HG03108 (cell line): ENCODE data around the gene RBM43.
"Not testable (repeated sequence)": the region's sequence is repeated elsewhere in the genome, so short reads cannot be mapped to it uniquely, and the experiment has no call there.

Experiments used
- ATAC-seq: cut with Tn5 transposase; IDR thresholded peaks from one replicate; pipeline ENCODE4 v1.9.1; 2021; ENCODE audit warnings: moderate library complexity; ENCODE audit not compliant: unreplicated experiment

Gene RBM43

GRCh38 chr2:151269798-151270568, 8.3 kb upstream of the RBM43 start:
- no peak for ATAC-seq

GRCh38 chr2:151268085-151268484, 6.4 kb upstream of the RBM43 start:
- no peak for ATAC-seq

GRCh38 chr2:151267537-151267936, 5.9 kb upstream of the RBM43 start:
- no peak for ATAC-seq

GRCh38 chr2:151265991-151266390, 4.3 kb upstream of the RBM43 start:
- no peak for ATAC-seq

GRCh38 chr2:151264157-151264825, 2.6 kb upstream of the RBM43 start:
- ATAC-seq: no peak

- ATAC-seq: no peak
Observed at GRCh38 chr2:151262629-151263028, 966 bp upstream of the RBM43 start.

- no peak for ATAC-seq
Observed at GRCh38 chr2:151261977-151262291, 271 bp upstream of the RBM43 start.

GRCh38 chr2:151260573-151261230, 961 bp downstream of the RBM43 start:
- peak; percentile 2 for ATAC-seq

- no peak for ATAC-seq
Observed at GRCh38 chr2:151258121-151258520, 3.5 kb downstream of the RBM43 start.

- no peak for ATAC-seq
Observed at GRCh38 chr2:151252646-151253045, 9.0 kb downstream of the RBM43 start.

GRCh38 chr2:151251012-151251411, 10.7 kb downstream of the RBM43 start:
- no peak for ATAC-seq

GRCh38 chr2:151247432-151247831, 14.2 kb downstream of the RBM43 start:
- no peak for ATAC-seq

GRCh38 chr2:151246152-151246551, 15.5 kb downstream of the RBM43 start:
- ATAC-seq: no peak

GRCh38 chr2:151243468-151243867, 18.2 kb downstream of the RBM43 start:
- ATAC-seq: no peak

- no peak for ATAC-seq
Observed at GRCh38 chr2:151241224-151241623, 20.4 kb downstream of the RBM43 start.

- ATAC-seq: no peak
Observed at GRCh38 chr2:151240433-151240832, 21.2 kb downstream of the RBM43 start.

GRCh38 chr2:151239624-151240023, 22.0 kb downstream of the RBM43 start:
- no peak for ATAC-seq

GRCh38 chr2:151238527-151239487, 22.9 kb downstream of the RBM43 start:
- peak; percentile 71 for ATAC-seq

- ATAC-seq: no peak
Observed at GRCh38 chr2:151237422-151238025, 24.1 kb downstream of the RBM43 start.

- not testable (repeated sequence) for ATAC-seq
Observed at GRCh38 chr2:151233760-151234159, 27.9 kb downstream of the RBM43 start.

- ATAC-seq: not testable (repeated sequence)
Observed at GRCh38 chr2:151233288-151233687, 28.4 kb downstream of the RBM43 start.
